Measurements from ENCODE around the gene PDE3B. TPM values are rescaled to one million over a fixed set of nuclear protein-coding genes. Genes with fewer than 3 reads are reported as not detected.
"Not testable (repeated sequence)": the region's sequence is repeated elsewhere in the genome, so short reads cannot be mapped to it uniquely, and the experiment has no call there.

PDE3B gene
- total RNA-seq, 3 donors from 2014 or later, result 14.1 to 177 (median 17.3) TPM

GRCh38 chr11:14622223-14622954 is 21.2 kb upstream of the PDE3B start:
- H3K4me1 ChIP-seq, result no peaks in the 10 kb centered on the region
- intact Hi-C loops (cut with DNase I; ENCODE audit: low total_unique reads), result no loop called here

GRCh38 chr11:14623036-14623435 is 20.6 kb upstream of the PDE3B start:
- no peak overlapping the region for H3K27ac ChIP-seq
- no peaks in the 10 kb centered on the region for H3K9me3 ChIP-seq
- no peaks in the 10 kb centered on the region for H3K27me3 ChIP-seq
- intact Hi-C loops (cut with DNase I; ENCODE audit: low total_unique reads), result no loop called here
- TF ChIP-seq POLR2AphosphoS5 (IDR thresholded peaks at IDR 0.05), result no peak
- TF ChIP-seq CTCF (IDR thresholded peaks at IDR 0.05), result no peak
- TF ChIP-seq POLR2A (IDR thresholded peaks at IDR 0.05), result no peak
- H3K4me3 ChIP-seq, result no peak overlapping the region
- DNase-seq (ENCODE audit: low spot score in 2 of 2), result no peak
- H3K36me3 ChIP-seq, result no peaks in the 10 kb centered on the region
- H3K4me1 ChIP-seq, result no peaks in the 10 kb centered on the region

More at GRCh38 chr11:14622223-14622954, 21.2 kb upstream of the PDE3B start:
- Histone ChIP-seq H3K4me3 (no peak overlapping the region), H3K27me3 (no peaks in the 10 kb centered on the region), H3K9me3 (no peaks in the 10 kb centered on the region), H3K27ac (no peak overlapping the region), H3K36me3 (no peaks in the 10 kb centered on the region)
- no peak for TF ChIP-seq POLR2A (IDR thresholded peaks at IDR 0.05)
- no peak for DNase-seq (ENCODE audit: low spot score in 2 of 2)

GRCh38 chr11:14625586-14626205 is 17.9 kb upstream of the PDE3B start:
- no peak for TF ChIP-seq CTCF (IDR thresholded peaks at IDR 0.05)
- no peak for TF ChIP-seq POLR2A (IDR thresholded peaks at IDR 0.05)
- TF ChIP-seq POLR2AphosphoS5 (IDR thresholded peaks at IDR 0.05), result no peak
- Histone ChIP-seq H3K4me1 (no peaks in the 10 kb centered on the region), H3K27me3 (no peaks in the 10 kb centered on the region), H3K4me3 (no peak overlapping the region), H3K27ac (no peak overlapping the region), H3K9me3 (no peaks in the 10 kb centered on the region), H3K36me3 (no peaks in the 10 kb centered on the region)
- no peak for DNase-seq (ENCODE audit: low spot score in 2 of 2)
- intact Hi-C loops (cut with DNase I; ENCODE audit: low total_unique reads), result no loop called here

GRCh38 chr11:14626650-14627049 is 17.0 kb upstream of the PDE3B start:
- intact Hi-C loops (cut with DNase I; ENCODE audit: low total_unique reads), result no loop called here
- no peak overlapping the region for H3K4me3 ChIP-seq
- no peaks in the 10 kb centered on the region for H3K9me3 ChIP-seq
- TF ChIP-seq CTCF (IDR thresholded peaks at IDR 0.05) (no peak), POLR2A (IDR thresholded peaks at IDR 0.05) (no peak), POLR2AphosphoS5 (IDR thresholded peaks at IDR 0.05) (no peak)
- no peak for DNase-seq (ENCODE audit: low spot score in 2 of 2)
- no peaks in the 10 kb centered on the region for H3K36me3 ChIP-seq
- no peaks in the 10 kb centered on the region for H3K27me3 ChIP-seq
- H3K27ac ChIP-seq, result no peak overlapping the region
- H3K4me1 ChIP-seq, result no peaks in the 10 kb centered on the region

- H3K9me3 ChIP-seq; H3K4me3 ChIP-seq; H3K36me3 ChIP-seq; H3K27ac ChIP-seq; DNase-seq (ENCODE audit: low spot score in 2 of 2); H3K4me1 ChIP-seq: not testable (repeated sequence)
- intact Hi-C loops (cut with DNase I; ENCODE audit: low total_unique reads), result loop anchor here (2.0 kb wide), 1 partner anchor 21 kb away; no protein-coding TSS in a partner anchor
- peaks cover 0 to 13% of the 10 kb centered on the region in 2 donors for H3K27me3 ChIP-seq
These were observed 9.9 kb upstream of the PDE3B start for GRCh38 chr11:14633506-14634224.

- Histone ChIP-seq H3K9me3 (no peaks in the 10 kb centered on the region), H3K4me3 (no peak overlapping the region), H3K27ac (no peak overlapping the region), H3K27me3 (peaks cover 0 to 14% of the 10 kb centered on the region in 2 donors), H3K36me3 (no peaks in the 10 kb centered on the region), H3K4me1 (no peaks in the 10 kb centered on the region)
- TF ChIP-seq POLR2AphosphoS5 (IDR thresholded peaks at IDR 0.05) (no peak), CTCF (IDR thresholded peaks at IDR 0.05) (no peak), POLR2A (IDR thresholded peaks at IDR 0.05) (no peak)
- intact Hi-C loops (cut with DNase I; ENCODE audit: low total_unique reads), result loop anchor here (2.0 kb wide), 1 partner anchor 22 kb away; no protein-coding TSS in a partner anchor
- no peak for DNase-seq (ENCODE audit: low spot score in 2 of 2)
These were observed 8.8 kb upstream of the PDE3B start for GRCh38 chr11:14634813-14635212.

All from breast epithelium (tissue), 4 donors.